Frontal cortex (tissue), 4 donors: ENCODE data around the gene OR10P1. TPM values are rescaled to one million over a fixed set of nuclear protein-coding genes. Genes with fewer than 3 reads are reported as not detected.

ENCODE experiments used
- DNase-seq, 2 donors: peaks; one replicate each; pipeline ENCODE4 v3.0.0; 2012; ENCODE audit warnings: low spot score in 2 of 2
- FAIRE-seq: peaks from 2 replicates; lab custom pipeline; 2012; peaks lifted over from hg19 to GRCh38; lab: Jason Lieb, UNC
- small RNA-seq: library from RNA; depleted of rRNA; stranded (forward); fragments of <200 nt; gene quantifications from one replicate; pipeline ENCODE3, GENCODE V24; 2014
- total RNA-seq: library from RNA; depleted of rRNA; stranded (reverse); fragments of >200 nt; gene quantifications from one replicate; pipeline ENCODE4 v1.2.3, GENCODE V29; 2014
- donor health status: control.
- donor health status: control.
- donor health status: control.

OR10P1 gene
- total RNA-seq, 1 donor from 2014 or later, result not detected

DNA sequence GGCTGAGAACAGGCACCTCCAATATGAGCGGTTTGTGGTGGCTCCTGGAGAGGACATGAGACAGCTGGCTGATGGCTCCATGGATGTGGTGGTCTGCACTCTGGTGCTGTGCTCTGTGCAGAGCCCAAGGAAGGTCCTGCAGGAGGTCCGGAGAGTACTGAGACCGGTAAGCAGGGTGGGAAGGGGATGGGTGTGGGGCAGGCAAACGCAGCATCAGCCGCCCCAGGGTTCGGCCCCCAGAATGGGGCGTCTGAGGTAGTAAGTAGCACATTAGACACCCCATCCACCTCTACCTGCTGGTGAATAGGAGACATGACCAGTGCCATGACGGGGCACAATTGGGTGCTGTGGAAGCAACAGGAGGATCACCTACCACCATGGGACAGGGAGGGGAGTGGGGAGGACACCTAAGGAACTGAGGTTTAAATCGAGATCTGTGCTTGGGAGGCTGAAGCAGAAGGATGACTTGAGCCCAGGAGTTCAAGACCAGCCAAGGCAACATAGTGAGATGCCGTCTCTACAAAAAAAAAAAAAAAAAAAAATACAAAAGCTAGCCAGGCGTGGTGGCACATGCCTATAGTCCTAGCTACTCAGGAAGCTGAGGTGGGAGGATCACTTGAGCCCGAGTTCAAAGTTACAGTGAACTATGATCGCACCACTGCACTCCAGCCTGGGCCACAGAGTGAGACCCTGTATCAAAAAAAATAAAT lies 45.5 kb downstream of the OR10P1 start:
- FAIRE-seq (no peak), DNase-seq (no peak)

DNA sequence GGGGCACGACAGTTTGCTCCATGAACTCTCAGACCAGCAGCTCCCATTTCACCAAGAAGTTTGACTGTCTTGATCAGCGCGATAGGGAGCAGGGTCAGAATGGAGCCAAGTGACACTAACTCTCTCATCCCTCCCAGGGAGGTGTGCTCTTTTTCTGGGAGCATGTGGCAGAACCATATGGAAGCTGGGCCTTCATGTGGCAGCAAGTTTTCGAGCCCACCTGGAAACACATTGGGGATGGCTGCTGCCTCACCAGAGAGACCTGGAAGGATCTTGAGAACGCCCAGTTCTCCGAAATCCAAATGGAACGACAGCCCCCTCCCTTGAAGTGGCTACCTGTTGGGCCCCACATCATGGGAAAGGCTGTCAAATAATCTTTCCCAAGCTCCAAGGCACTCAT lies 47.0 kb downstream of the OR10P1 start:
- FAIRE-seq (no peak), DNase-seq (no peak)

GRCh38 chr12:55684761-55685370 lies 48.2 kb downstream of the OR10P1 start:
- no peak for FAIRE-seq
- no peak for DNase-seq

DNA sequence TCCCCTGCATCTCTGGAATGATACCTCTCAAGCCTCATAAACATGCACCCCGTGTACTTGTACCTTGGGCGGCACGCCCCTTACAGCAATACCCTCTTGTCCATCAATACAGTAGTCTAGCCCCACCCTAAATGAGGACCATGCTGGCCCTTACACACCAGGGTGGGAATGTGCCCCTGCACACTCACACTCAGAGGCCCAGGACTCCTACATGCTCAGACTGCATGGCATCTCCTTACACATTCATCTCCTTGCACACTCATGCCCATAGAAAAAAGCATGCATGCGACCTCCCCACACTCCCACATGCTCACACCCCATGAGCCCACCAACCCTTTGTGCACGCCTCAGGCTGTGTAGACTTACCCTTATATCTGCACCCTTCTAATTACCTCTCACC lies 49.0 kb downstream of the OR10P1 start:
- no peak for FAIRE-seq

GRCh38 chr12:55686366-55687010 lies 49.8 kb downstream of the OR10P1 start:
- DNase-seq (no peak), FAIRE-seq (no peak)

More for the DNA sequence above, 49.0 kb downstream of the OR10P1 start:
- no peak for DNase-seq

Small RNA genes within 50 kb of the gene (small RNA-seq; reads per million reads assigned to genes)
- gene AC009779.5, result not detected

Other genes starting within 250 kb of the OR10P1 start
- gene OR6C65, start 236.4 kb upstream of the OR10P1 start, total RNA-seq, result not detected
- gene OR6C76, start 210.6 kb upstream of the OR10P1 start, total RNA-seq, result not detected
- not detected for gene OR6C2, start 192.8 kb upstream of the OR10P1 start, total RNA-seq
- not detected for gene OR6C70, start 166.8 kb upstream of the OR10P1 start, total RNA-seq
- not detected for gene OR6C68, start 144.5 kb upstream of the OR10P1 start, total RNA-seq
- not detected for gene OR6C4, start 87.3 kb upstream of the OR10P1 start, total RNA-seq
- not detected for gene OR2AP1, start 64.4 kb upstream of the OR10P1 start, total RNA-seq
- gene ITGA7, start 71.0 kb downstream of the OR10P1 start, total RNA-seq, result 3.7 TPM
- 21.2 TPM for gene BLOC1S1, start 79.2 kb downstream of the OR10P1 start, total RNA-seq
- 4.5 TPM for gene RDH5, start 83.5 kb downstream of the OR10P1 start, total RNA-seq
- gene CD63, start 92.1 kb downstream of the OR10P1 start, total RNA-seq, result 227 TPM
- 6.1 TPM for gene GDF11, start 106.2 kb downstream of the OR10P1 start, total RNA-seq
- 66.4 TPM for gene SARNP, start 180.8 kb downstream of the OR10P1 start, total RNA-seq
- gene ORMDL2, start 181.1 kb downstream of the OR10P1 start, total RNA-seq, result 4.5 TPM
- gene DNAJC14, start 192.7 kb downstream of the OR10P1 start, total RNA-seq, result 42.0 TPM
- gene MMP19, start 206.0 kb downstream of the OR10P1 start, total RNA-seq, result not detected